IMR-90 (cell line): Measurements from ENCODE around the gene MYH10. TPM values are rescaled to one million over a fixed set of nuclear protein-coding genes. Genes with fewer than 3 reads are reported as not detected.

Experiments used
- ATAC-seq: fragments of 200-7000 bp; cut with Tn5 transposase; 2 replicates; pipeline ENCODE4 v1.9.1; 2020; ENCODE audit warnings: low read depth, mild to moderate bottlenecking, moderate library complexity
- BruUV-seq: library from RNA; stranded (reverse); fragments of 400-500 nt; replicated peaks from 2 replicates; lab custom pipeline; 2021; lab: Mats Ljungman, UMichigan
- CTCF ChIA-PET: fragments of 300-600 bp; formaldehyde crosslinking; extraction: SDS; loops from one replicate; lab custom pipeline; 2021; ENCODE audit warnings: antibody characterized with exemption; lab: Yijun Ruan, JAX
- POLR2A ChIA-PET: fragments of 300-600 bp; sonication (Branson Sonifier 250); formaldehyde crosslinking; loops from one replicate; lab custom pipeline; 2022; ENCODE audit warnings: antibody characterized with exemption; ENCODE audit not compliant: unreplicated experiment; lab: Charles Lee
- DNase-seq: peaks from one replicate; pipeline ENCODE4 v3.0.0; 2013
- H2AFZ ChIP-seq: replicated peaks from 2 replicates; pipeline ENCODE3; 2013; ENCODE audit warnings: low read length, mild to moderate bottlenecking; ENCODE audit not compliant: poor library complexity
- H2AK5ac ChIP-seq: 2 replicates; pipeline ENCODE4 v1.6.1; 2013; ENCODE audit warnings: low read depth, low read length, inconsistent platforms
- H2AK9ac ChIP-seq: replicated peaks from 2 replicates; pipeline ENCODE3; 2013; ENCODE audit warnings: mild to moderate bottlenecking, low read depth, low read length, moderate library complexity; ENCODE audit not compliant: poor library complexity
- H2BK120ac ChIP-seq: 2 replicates; pipeline ENCODE4 v1.6.1; 2013; ENCODE audit warnings: low read depth, low read length, inconsistent platforms
- H2BK15ac ChIP-seq: 3 replicates; pipeline ENCODE4 v1.6.1; 2013; ENCODE audit warnings: low read depth, low read length, inconsistent platforms
- H2BK20ac ChIP-seq: 2 replicates; pipeline ENCODE4 v1.6.1; 2013; ENCODE audit warnings: low read depth, mild to moderate bottlenecking, inconsistent platforms, low read length, moderate library complexity
- H2BK5ac ChIP-seq: 2 replicates; pipeline ENCODE4 v1.6.1; 2013; ENCODE audit warnings: mild to moderate bottlenecking, low read depth, low read length, inconsistent platforms; ENCODE audit not compliant: poor library complexity, severe bottlenecking
- H3K14ac ChIP-seq: replicated peaks from 2 replicates; pipeline ENCODE4 v1.6.1; 2013; ENCODE audit warnings: low read depth, low read length, inconsistent platforms
- H3K18ac ChIP-seq: 2 replicates; pipeline ENCODE4 v1.6.1; 2013; ENCODE audit warnings: low read depth, low read length, control low read depth
- H3K23ac ChIP-seq: 2 replicates; pipeline ENCODE4 v1.6.1; 2013; ENCODE audit warnings: low read depth, low read length, inconsistent platforms
- H3K27ac ChIP-seq: 2 replicates; pipeline ENCODE4 v1.5.1; 2013; ENCODE audit warnings: mild to moderate bottlenecking, control low read depth, low read length; ENCODE audit not compliant: insufficient read depth
- H3K27me3 ChIP-seq: 2 replicates; pipeline ENCODE4 v1.6.1; 2013; ENCODE audit warnings: low read length; ENCODE audit not compliant: control insufficient read depth, insufficient read depth
- H3K36me3 ChIP-seq: 2 replicates; pipeline ENCODE4 v1.6.1; 2013; ENCODE audit warnings: low read length, mixed read lengths; ENCODE audit not compliant: control insufficient read depth, insufficient read depth
- H3K4ac ChIP-seq: 2 replicates; pipeline ENCODE4 v1.6.1; 2013; ENCODE audit warnings: low read depth, low read length, inconsistent platforms
- H3K4me1 ChIP-seq: 2 replicates; pipeline ENCODE4 v1.6.1; 2013; ENCODE audit warnings: low read length, mixed read lengths; ENCODE audit not compliant: control insufficient read depth, insufficient read depth
- H3K4me2 ChIP-seq: 2 replicates; pipeline ENCODE4 v1.6.1; 2013; ENCODE audit warnings: low read depth, mild to moderate bottlenecking, control low read depth, low read length, moderate library complexity
- H3K4me3 ChIP-seq: 2 replicates; pipeline ENCODE4 v1.5.1; 2013; ENCODE audit warnings: low read depth, mild to moderate bottlenecking, control low read depth, low read length, moderate library complexity; ENCODE audit not compliant: insufficient read depth
- H3K56ac ChIP-seq: 2 replicates; pipeline ENCODE4 v1.6.1; 2013; ENCODE audit warnings: low read length, inconsistent platforms; ENCODE audit not compliant: insufficient read depth; ENCODE audit errors: extremely low read depth
- H3K79me1 ChIP-seq, 2 experiments: 2 replicates each; pipeline ENCODE4 v1.6.1; 2013; ENCODE audit warnings: low read length in 2 of 2, inconsistent platforms in 1 of 2, low read depth in 1 of 2
- H3K9ac ChIP-seq: 2 replicates; pipeline ENCODE4 v1.6.1; 2013; ENCODE audit warnings: low read depth, low read length, control low read depth
- H3K9me1 ChIP-seq: 2 replicates; pipeline ENCODE4 v1.6.1; 2013; ENCODE audit warnings: low read length, inconsistent platforms; ENCODE audit not compliant: insufficient read depth
- H3K9me3 ChIP-seq: 2 replicates; pipeline ENCODE4 v1.6.1; 2013; ENCODE audit warnings: low read length; ENCODE audit not compliant: control insufficient read depth, insufficient read depth
- H4K20me1 ChIP-seq: 2 replicates; pipeline ENCODE4 v1.6.1; 2013; ENCODE audit warnings: low read length, inconsistent platforms; ENCODE audit not compliant: insufficient read depth
- H4K5ac ChIP-seq: 2 replicates; pipeline ENCODE4 v1.6.1; 2013; ENCODE audit warnings: mild to moderate bottlenecking, low read depth, low read length, control low read depth
- H4K8ac ChIP-seq, 2 experiments: 2 replicates each; pipeline ENCODE4 v1.6.1; 2013; ENCODE audit warnings: low read depth in 2 of 2, low read length in 2 of 2, control low read depth in 1 of 2, inconsistent platforms in 1 of 2
- H4K91ac ChIP-seq: 2 replicates; pipeline ENCODE4 v1.6.1; 2013; ENCODE audit warnings: low read depth, low read length, inconsistent platforms; ENCODE audit not compliant: insufficient read depth
- BHLHE40 ChIP-seq: fragments of 150-350 bp; IDR thresholded peaks from 2 replicates; pipeline ENCODE4 v1.6.1; 2016; ENCODE audit warnings: mild to moderate bottlenecking, low read depth, low read length
- CEBPB ChIP-seq: IDR thresholded peaks from 2 replicates; pipeline ENCODE4 v1.6.1; 2012; ENCODE audit warnings: low read depth, low read length, improper control_type of control experiment
- CHD1 ChIP-seq: IDR thresholded peaks from 2 replicates; pipeline ENCODE4 v1.6.1; 2012; ENCODE audit warnings: low read depth, low read length, improper control_type of control experiment
- CTCF ChIP-seq: conservative IDR thresholded peaks from 2 replicates; pipeline ENCODE4 v1.5.1; 2012; ENCODE audit warnings: mild to moderate bottlenecking, low read depth, low read length, improper control_type of control experiment
- ELK1 ChIP-seq: fragments of 150-350 bp; IDR thresholded peaks from 2 replicates; pipeline ENCODE4 v1.6.1; 2016; ENCODE audit warnings: low read depth, mild to moderate bottlenecking, low read length, moderate library complexity, borderline replicate concordance
- FOS ChIP-seq: fragments of 150-350 bp; IDR thresholded peaks from 2 replicates; pipeline ENCODE4 v1.6.1; 2016; ENCODE audit warnings: low read depth, low read length
- MAFK ChIP-seq: IDR thresholded peaks from 2 replicates; pipeline ENCODE4 v1.6.1; 2012; ENCODE audit warnings: low read depth, low read length, improper control_type of control experiment
- MAZ ChIP-seq: IDR thresholded peaks from 2 replicates; pipeline ENCODE4 v1.6.1; 2012; ENCODE audit warnings: low read depth, mild to moderate bottlenecking, low read length, improper control_type of control experiment, moderate library complexity, borderline replicate concordance
- MXI1 ChIP-seq: IDR thresholded peaks from 2 replicates; pipeline ENCODE4 v1.6.1; 2012; ENCODE audit warnings: low read depth, mild to moderate bottlenecking, low read length, moderate library complexity, borderline replicate concordance
- NFE2L2 ChIP-seq: fragments of 150-350 bp; IDR thresholded peaks from 2 replicates; pipeline ENCODE4 v1.6.1; 2016; ENCODE audit warnings: low read depth, mild to moderate bottlenecking, low read length
- POLR2A ChIP-seq: IDR thresholded peaks from 2 replicates; pipeline ENCODE4 v1.6.1; 2012; ENCODE audit warnings: mild to moderate bottlenecking, low read depth, low read length
- RAD21 ChIP-seq: IDR thresholded peaks from 2 replicates; pipeline ENCODE4 v1.6.1; 2012; ENCODE audit warnings: low read length, improper control_type of control experiment
- RCOR1 ChIP-seq: IDR thresholded peaks from 2 replicates; pipeline ENCODE4 v1.6.1; 2012; ENCODE audit warnings: mild to moderate bottlenecking, low read length, improper control_type of control experiment; ENCODE audit not compliant: insufficient replicate concordance
- RFX5 ChIP-seq: IDR thresholded peaks from 2 replicates; pipeline ENCODE4 v1.8.0; 2012; ENCODE audit warnings: low read depth, mild to moderate bottlenecking, low read length, moderate library complexity
- SMC3 ChIP-seq: fragments of 150-350 bp; IDR thresholded peaks from 2 replicates; pipeline ENCODE4 v1.6.1; 2016; ENCODE audit warnings: low read depth, mild to moderate bottlenecking, antibody characterized with exemption, low read length, moderate library complexity
- USF2 ChIP-seq: fragments of 150-350 bp; IDR thresholded peaks from 2 replicates; pipeline ENCODE4 v1.6.1; 2017; ENCODE audit warnings: mild to moderate bottlenecking, antibody characterized with exemption, low read length, low read depth
- WGBS, 2 experiments: methylation state at CpG; one replicate each; pipeline versions ENCODE4 v1.1.5 to v1.1.7; 2013; ENCODE audit warnings: missing lambda C conversion rate in 2 of 2; ENCODE audit not compliant: insufficient read length in 1 of 2; ENCODE audit errors: extremely low coverage in 2 of 2; 5-methylcytosine and 5-hydroxymethylcytosine counted together
- dilution Hi-C: fragments of 300-500 bp; cut with HindIII; formaldehyde crosslinking; loops from one replicate; pipeline ENCODE4 v1.14.3; 2018; ENCODE audit warnings: low sequenced_read_pairs; ENCODE audit not compliant: unreplicated experiment
- in situ Hi-C: fragments of 300-500 bp; cut with MboI; formaldehyde crosslinking; loops from 3 replicates; pipeline ENCODE4 v1.14.3; 2019; ENCODE audit warnings: low sequenced_read_pairs, inconsistent platforms, mixed read lengths
- intact Hi-C: fragments of 100-400 bp; cut with micrococcal nuclease; formaldehyde crosslinking; loops from 2 replicates; pipeline ENCODE4 v1.10.0; 2022
- polyA plus RNA-seq, 3 experiments: library from polyadenylated mRNA; depleted of rRNA; stranded (reverse); fragments of >200 nt; gene quantifications; 2 replicates each; pipeline ENCODE4 v1.2.3, GENCODE V29; 2012; ENCODE audit warnings: low replicate concordance in 1 of 3
- total RNA-seq: library from RNA; depleted of rRNA; stranded (reverse); fragments of >200 nt; gene quantifications from 2 replicates; pipeline ENCODE4 v1.2.3, GENCODE V29; 2012

The MYH10 gene
- total and polyA plus RNA-seq, 2 of the 4 experiments (the other 2 are of a cell fraction) = 71.2 to 95.2 TPM

GRCh38 chr17:8459831-8460230 is 170.7 kb downstream of the MYH10 start:
- WGBS, 2 experiments = 80% methylated on average over 1 of the region's 3 CpGs; no CpG with 5 or more reads in 1 of the 2 experiments
- POLR2A ChIA-PET = no interaction called here
- dilution Hi-C loops (no loop called here), in situ Hi-C loops (no loop called here), intact Hi-C loops (no loop called here)
- H3K9ac ChIP-seq = no peak overlapping the region
- no peak overlapping the region for H2AK5ac ChIP-seq
- H4K5ac ChIP-seq = no peak overlapping the region
- TF ChIP-seq CHD1 (no peak), FOS (no peak), NFE2L2 (no peak), POLR2A (no peak), SMC3 (no peak), RCOR1 (no peak), RAD21 (no peak), USF2 (no peak), CEBPB (no peak), MXI1 (no peak), MAFK (no peak), CTCF (no peak), MAZ (no peak), ELK1 (no peak), RFX5 (no peak), BHLHE40 (no peak)
- no peaks in the 10 kb centered on the region for H3K9me3 ChIP-seq
- no peak overlapping the region for H3K4ac ChIP-seq
- peaks cover 51% of the 10 kb centered on the region for H4K20me1 ChIP-seq
- no peak overlapping the region for H3K23ac ChIP-seq
- H3K27me3 ChIP-seq = no peaks in the 10 kb centered on the region
- H2AK9ac ChIP-seq = no peak overlapping the region
- H2AFZ ChIP-seq = no peak overlapping the region
- CTCF ChIA-PET = no interaction called here
- no peak for ATAC-seq
- BruUV-seq = no TSS peak
- H3K18ac ChIP-seq = no peak overlapping the region
- no peak overlapping the region for H2BK20ac ChIP-seq
- no peak overlapping the region for H3K27ac ChIP-seq
- H2BK5ac ChIP-seq = no peak overlapping the region
- DNase-seq = no peak
- H2BK120ac ChIP-seq = no peak overlapping the region
- no peak overlapping the region for H2BK15ac ChIP-seq
- no peak overlapping the region for H3K56ac ChIP-seq
- no peak overlapping the region for H3K14ac ChIP-seq
- H3K36me3 ChIP-seq = peaks cover 62% of the 10 kb centered on the region
- H3K4me1 ChIP-seq = peaks cover 2% of the 10 kb centered on the region; the same call in 1 of the 2 replicates
- H3K9me1 ChIP-seq = peaks cover 3% of the 10 kb centered on the region; the same call in 1 of the 2 replicates
- no peak overlapping the region for H3K4me3 ChIP-seq
- peaks cover 40 to 64% of the 10 kb centered on the region in 2 experiments for H3K79me1 ChIP-seq
- H3K4me2 ChIP-seq = no peak overlapping the region
- H4K91ac ChIP-seq = no peak overlapping the region
- no peak overlapping the region for H4K8ac ChIP-seq
